ENCODE data around the gene CRTC2.
A peak's percentile ranks its signal among the peaks of the same experiment; 100 is the strongest.

CRTC2 gene

GRCh38 chr1:153939476-153939875 is 18.9 kb downstream of the CRTC2 start:
- H3K4me3 ChIP-seq = no peak overlapping the region
- no peaks in the 10 kb centered on the region for H3K27me3 ChIP-seq
- H3K36me3 ChIP-seq = peaks cover 59 to 95% (median 80%) of the 10 kb centered on the region in 3 donors
- intact Hi-C loops (cut with DNase I; ENCODE audit: low total_unique reads) = no loop called here
- H3K4me1 ChIP-seq = peaks cover 0 to 10% (median under 1%) of the 10 kb centered on the region in 4 donors
- H3K27ac ChIP-seq = no peak overlapping the region
- no peak for TF ChIP-seq CTCF (IDR thresholded peaks at IDR 0.05)
- DNase-seq = no peak
- no peaks in the 10 kb centered on the region for H3K9me3 ChIP-seq

DNA sequence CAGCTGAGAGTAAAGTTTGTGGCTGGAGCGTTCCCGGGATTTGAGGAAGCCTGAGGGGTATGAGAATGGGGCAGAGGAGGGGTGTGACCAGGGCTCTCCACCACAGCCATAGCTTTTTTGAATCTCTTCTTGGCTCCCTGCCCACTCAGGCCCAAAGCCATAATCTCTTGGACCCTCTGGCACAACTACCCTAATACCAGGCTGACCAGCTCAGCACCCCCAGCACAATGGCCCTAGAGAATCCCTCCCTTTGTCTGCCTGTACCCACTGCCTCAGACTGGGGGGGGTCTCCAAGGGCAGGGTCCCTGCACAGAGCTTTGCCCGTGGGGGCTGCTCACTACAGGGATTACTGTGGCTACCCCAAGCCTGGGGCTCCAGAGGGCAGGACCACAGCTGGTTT is 19.4 kb downstream of the CRTC2 start:
- H3K4me3 ChIP-seq = no peak overlapping the region
- no peak overlapping the region for H3K27ac ChIP-seq
- no peaks in the 10 kb centered on the region for H3K27me3 ChIP-seq
- DNase-seq = peak in 1 of 2 donors; percentile 54
- no peaks in the 10 kb centered on the region for H3K9me3 ChIP-seq
- H3K4me1 ChIP-seq = peaks cover 0 to 5% (median 0%) of the 10 kb centered on the region in 4 donors
- no peak for TF ChIP-seq CTCF (IDR thresholded peaks at IDR 0.05)
- peaks cover 64 to 96% (median 85%) of the 10 kb centered on the region in 3 donors for H3K36me3 ChIP-seq
- intact Hi-C loops (cut with DNase I; ENCODE audit: low total_unique reads) = no loop called here

DNA sequence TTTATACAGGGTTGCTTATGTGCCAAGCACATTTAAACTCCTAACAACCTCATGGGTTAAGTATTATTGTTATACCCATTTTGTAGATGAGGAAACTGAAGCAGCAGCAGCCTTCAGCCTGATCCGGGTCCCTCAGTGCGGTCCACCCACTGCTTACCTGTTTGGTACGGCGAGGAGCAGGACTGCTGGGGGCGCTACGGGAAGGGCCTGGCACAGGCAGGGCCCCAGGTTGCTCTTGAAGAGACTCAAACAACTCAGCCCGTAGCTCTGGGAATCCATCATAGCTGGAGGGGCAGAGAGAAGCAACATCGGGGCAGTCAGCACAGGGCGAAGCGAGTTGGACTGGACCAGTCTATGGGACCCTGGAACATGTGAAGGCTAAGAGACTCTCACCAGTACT is 21.1 kb downstream of the CRTC2 start:
- intact Hi-C loops (cut with DNase I; ENCODE audit: low total_unique reads) = no loop called here
- H3K36me3 ChIP-seq = peaks cover 79 to 98% (median 95%) of the 10 kb centered on the region in 3 donors
- TF ChIP-seq CTCF (IDR thresholded peaks at IDR 0.05) = no peak
- no peak overlapping the region for H3K27ac ChIP-seq
- no peak for DNase-seq
- H3K9me3 ChIP-seq = no peaks in the 10 kb centered on the region
- no peaks in the 10 kb centered on the region for H3K27me3 ChIP-seq
- H3K4me3 ChIP-seq = no peak overlapping the region
- H3K4me1 ChIP-seq = no peaks in the 10 kb centered on the region

GRCh38 chr1:153936011-153936802 is 22.2 kb downstream of the CRTC2 start:
- no peaks in the 10 kb centered on the region for H3K4me1 ChIP-seq
- no peak for TF ChIP-seq CTCF (IDR thresholded peaks at IDR 0.05)
- no peaks in the 10 kb centered on the region for H3K27me3 ChIP-seq
- peaks cover 73 to 97% (median 92%) of the 10 kb centered on the region in 3 donors for H3K36me3 ChIP-seq
- peak in 1 of 2 donors; percentile 39 for DNase-seq
- intact Hi-C loops (cut with DNase I; ENCODE audit: low total_unique reads) = no loop called here
- no peak overlapping the region for H3K4me3 ChIP-seq
- no peak overlapping the region for H3K27ac ChIP-seq
- H3K9me3 ChIP-seq = no peaks in the 10 kb centered on the region

DNA sequence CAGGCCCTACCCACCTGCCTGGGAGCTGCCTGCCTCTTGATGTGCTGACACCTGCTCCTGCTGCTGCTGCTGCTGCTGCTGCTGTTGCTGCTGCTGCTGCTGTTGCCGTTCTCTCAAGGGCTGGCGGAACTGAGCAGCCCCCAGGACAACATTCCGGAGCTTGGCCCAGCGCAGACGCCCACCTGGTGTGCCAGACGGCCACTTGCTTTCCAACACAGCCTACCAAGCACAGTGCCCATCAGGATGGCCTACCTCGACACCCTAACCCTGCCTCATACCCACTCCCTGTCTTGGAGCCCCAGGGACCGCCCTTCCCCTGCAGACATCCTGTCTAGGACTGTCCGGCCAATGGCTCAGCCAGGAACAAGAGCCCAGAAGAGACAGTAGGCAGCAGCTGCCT is 23.7 kb downstream of the CRTC2 start:
- intact Hi-C loops (cut with DNase I; ENCODE audit: low total_unique reads) = no loop called here
- Histone ChIP-seq H3K9me3 (no peaks in the 10 kb centered on the region), H3K4me3 (no peak overlapping the region), H3K36me3 (peaks cover 61 to 97% (median 92%) of the 10 kb centered on the region in 3 donors), H3K27ac (no peak overlapping the region), H3K4me1 (no peaks in the 10 kb centered on the region), H3K27me3 (no peaks in the 10 kb centered on the region)
- no peak for TF ChIP-seq CTCF (IDR thresholded peaks at IDR 0.05)
- DNase-seq = peak in 1 of 2 donors; percentile 55

Measured in tibial artery (tissue), 4 donors.